Activated CD8-positive, alpha-beta memory T cell treated with anti-CD3 and anti-CD28 coated beads for 24 hours (primary cell): Measurements from ENCODE around the gene ECSIT.

Source experiments
- DNase-seq: peaks from one replicate; pipeline ENCODE4 v3.0.0-alpha.2; 2020

The ECSIT gene

DNA sequence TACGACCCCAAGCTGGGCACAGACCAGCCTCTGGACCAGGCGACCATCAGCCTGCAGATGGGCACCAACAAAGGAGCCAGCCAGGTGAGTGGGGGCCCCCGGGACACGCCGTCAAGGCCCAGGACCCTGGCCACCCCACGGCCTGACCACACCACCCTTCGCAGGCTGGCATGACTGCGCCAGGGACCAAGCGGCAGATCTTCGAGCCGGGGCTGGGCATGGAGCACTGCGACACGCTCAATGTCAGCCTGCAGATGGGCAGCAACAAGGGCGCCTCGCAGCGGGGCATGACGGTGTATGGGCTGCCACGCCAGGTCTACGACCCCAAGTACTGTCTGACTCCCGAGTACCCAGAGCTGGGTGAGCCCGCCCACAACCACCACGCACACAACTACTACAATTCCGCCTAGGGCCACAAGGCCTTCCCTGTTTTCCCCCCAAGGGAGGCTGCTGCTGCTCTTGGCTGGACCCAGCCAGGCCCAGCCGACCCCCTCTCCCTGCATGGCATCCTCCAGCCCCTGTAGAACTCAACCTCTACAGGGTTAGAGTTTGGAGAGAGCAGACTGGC, 20.5 kb upstream of the ECSIT start:
- DNase-seq = no peak

DNA sequence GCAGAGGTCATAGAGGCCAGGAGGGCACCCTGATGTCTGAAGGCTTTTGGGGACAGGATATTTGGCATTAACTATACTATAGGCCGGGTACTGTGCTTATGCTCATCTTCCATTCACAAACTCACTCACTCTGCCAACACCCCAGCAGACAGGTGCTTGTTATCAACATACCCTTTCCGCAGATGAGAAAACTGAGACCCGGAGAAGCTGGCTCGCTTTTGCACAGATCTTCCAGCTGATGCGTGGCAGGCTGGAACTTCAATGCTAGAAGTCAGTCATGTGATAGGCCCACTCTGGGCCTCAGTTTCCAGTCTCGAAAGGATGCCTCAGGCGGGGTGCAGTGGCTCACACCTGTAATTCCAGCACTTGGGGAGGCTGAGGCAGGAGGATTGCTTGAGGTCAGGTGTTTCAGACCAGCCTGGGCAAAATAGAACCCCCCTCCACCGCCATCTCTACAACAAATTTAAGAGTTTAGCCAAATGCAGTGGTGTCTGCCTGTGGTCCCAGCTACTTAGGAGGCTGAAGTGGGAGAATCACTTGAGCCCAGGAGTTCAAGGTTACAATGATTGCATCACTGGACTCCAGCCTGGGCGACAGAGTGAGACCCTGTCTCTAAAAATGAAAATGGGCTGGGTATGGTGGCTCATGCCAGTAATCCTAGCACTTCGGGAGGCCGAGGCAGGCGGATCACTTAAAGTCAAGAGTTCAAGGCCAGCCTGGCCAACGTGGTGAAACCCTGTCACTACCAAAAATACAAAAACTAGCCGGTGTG, 19.2 kb upstream of the ECSIT start:
- no peak for DNase-seq

GRCh38 chr19:11541238-11541637, 12.3 kb upstream of the ECSIT start:
- DNase-seq = no peak

GRCh38 chr19:11540645-11541044, 11.7 kb upstream of the ECSIT start:
- DNase-seq = no peak

- no peak for DNase-seq
These were observed 10.8 kb upstream of the ECSIT start for GRCh38 chr19:11539495-11540365.

GRCh38 chr19:11538232-11539036, 9.5 kb upstream of the ECSIT start, which contains the start of gene CNN1:
CNN1 (plus strand) TSS chr19:11538851; CDS start chr19:11538928, 77 bp downstream.
- DNase-seq = no peak

GRCh38 chr19:11535792-11536595, 7.1 kb upstream of the ECSIT start:
- DNase-seq = peak; percentile 96

DNA sequence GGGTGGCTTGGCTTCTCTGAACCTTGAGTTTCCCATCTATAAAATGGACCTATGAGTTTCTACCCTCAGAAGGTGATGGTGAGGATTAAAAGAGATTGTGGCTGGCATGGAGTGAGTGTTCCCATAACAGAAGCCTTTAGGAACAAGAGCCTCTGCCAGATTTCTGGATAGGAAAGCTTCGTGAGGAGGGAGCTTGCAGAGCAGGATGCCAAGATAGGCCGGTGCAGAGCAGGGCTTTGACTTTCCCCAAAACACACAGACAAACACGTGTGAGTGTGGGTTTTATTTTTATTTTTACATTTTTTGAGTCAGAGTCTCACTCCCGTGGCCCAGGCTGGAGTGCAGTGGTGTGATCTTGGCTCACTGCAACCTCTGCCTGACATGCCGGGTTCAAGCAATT, 6.0 kb upstream of the ECSIT start:
- no peak for DNase-seq

DNA sequence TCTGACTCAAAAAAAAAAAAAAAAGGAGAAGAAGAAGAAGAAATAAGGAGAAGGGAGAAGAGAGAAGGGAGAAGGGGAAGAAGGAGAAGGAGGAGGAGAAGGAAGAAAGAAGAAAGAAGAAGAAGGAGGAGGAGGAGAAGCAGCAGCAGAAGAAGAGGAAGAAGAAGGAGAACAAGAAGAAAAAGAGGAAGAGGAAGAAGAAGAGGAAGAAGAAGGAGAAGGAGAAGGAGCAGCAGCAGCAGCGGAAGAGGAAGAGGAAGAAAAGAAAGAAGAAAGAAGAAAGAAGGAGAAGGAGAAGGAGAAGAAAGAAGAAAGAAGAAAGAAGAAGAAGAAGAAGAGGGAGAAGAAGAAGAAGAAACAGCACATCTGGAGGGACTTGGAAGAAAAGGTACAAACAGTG, 5.6 kb upstream of the ECSIT start:
- no peak for DNase-seq

GRCh38 chr19:11530432-11530831, 1.5 kb upstream of the ECSIT start:
- no peak for DNase-seq

DNA sequence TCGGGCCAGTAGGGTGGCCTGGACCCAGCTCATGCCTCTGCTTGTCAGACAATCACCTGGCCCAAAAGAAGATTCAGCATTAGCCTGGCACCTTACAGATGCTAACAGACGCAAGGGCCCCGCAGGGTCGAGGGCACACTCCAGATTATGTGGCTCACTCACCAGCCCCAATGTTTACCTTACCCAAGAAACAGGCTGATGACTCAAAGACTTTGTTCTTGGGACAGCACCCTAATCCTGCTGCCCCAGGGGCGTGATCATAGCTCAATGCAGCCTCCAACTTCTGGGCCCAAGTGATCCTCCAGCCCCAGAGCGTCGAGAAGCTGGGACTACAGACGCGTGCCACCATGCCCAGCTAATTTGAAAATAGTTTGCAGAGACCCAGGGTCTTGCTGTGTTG, 9.8 kb downstream of the ECSIT start:
- no peak for DNase-seq

DNA sequence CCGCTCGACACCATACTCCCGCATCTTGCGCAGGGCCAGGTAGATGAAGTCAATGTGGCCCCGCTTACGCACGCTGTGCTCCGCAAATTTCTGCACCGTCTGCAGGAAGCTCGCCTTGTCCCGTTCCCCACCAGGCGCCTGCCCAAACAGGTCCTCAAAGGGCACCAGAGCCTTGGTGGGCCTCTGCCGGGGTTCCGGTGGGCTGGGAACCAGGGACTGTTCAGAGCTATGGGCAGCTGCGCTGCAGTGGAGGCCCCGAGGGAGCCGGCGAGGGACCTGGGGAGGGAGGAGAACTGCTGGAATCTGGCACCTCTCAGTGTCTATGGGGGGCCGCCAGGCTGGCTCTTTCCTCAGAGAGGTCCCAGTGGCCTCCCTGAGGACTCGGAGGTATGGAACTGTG, 15.0 kb downstream of the ECSIT start:
- DNase-seq = no peak

DNA sequence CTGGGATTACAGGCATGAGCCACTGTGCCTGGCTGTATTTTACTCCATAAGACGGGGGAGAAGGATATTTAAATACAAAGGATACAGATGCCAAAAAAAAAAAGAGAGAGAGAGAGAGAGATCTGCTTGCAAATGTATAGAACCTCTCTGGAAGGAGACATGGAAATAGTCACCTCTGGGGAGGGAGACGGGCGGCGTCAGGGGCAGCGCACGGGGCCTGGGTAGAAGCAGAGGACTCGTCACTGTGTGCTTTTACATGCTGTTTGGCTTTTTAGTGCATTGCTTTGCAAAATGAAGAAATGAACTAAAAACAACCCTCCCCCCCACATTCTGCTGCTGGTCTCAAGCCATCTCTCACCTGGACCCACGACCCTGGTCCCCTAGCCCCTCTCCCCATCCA, 18.5 kb downstream of the ECSIT start:
- DNase-seq = no peak

DNA sequence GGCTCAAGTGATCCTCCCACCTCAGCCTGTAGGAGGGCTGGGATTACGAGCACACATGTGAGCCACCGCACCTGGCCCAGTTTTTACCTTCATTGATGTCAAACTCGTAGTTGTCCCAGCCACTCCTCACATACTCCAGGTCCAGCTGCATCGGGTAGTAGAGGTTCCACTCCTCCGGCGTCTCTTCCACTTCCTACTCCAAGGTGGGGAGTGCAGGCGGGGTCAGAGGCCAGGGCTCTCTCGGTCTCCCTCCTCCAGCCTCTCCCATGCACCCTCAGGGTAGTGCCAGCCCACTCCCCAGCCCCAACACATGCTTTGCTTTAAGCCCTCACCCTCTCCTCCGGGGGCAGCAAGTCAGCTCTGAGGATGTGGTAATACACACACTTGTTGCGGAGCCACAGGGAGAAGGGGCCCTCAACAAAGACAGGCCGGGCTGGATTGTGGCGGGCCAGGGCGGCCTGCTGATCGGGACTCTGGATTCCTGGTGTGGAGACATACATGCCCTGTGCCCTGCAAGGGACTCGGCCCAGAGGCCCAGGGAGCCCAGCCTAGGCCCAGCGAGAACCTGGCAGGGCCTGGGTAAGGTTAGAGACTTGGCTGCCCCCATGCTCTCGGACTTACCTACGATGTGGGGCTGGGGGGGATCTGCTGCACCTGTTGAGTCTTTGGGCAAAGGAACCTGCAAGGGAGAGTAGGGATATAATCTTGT, 21.4 kb downstream of the ECSIT start:
- no peak for DNase-seq

GRCh38 chr19:11506967-11507366, 22.0 kb downstream of the ECSIT start:
- DNase-seq = no peak

DNA sequence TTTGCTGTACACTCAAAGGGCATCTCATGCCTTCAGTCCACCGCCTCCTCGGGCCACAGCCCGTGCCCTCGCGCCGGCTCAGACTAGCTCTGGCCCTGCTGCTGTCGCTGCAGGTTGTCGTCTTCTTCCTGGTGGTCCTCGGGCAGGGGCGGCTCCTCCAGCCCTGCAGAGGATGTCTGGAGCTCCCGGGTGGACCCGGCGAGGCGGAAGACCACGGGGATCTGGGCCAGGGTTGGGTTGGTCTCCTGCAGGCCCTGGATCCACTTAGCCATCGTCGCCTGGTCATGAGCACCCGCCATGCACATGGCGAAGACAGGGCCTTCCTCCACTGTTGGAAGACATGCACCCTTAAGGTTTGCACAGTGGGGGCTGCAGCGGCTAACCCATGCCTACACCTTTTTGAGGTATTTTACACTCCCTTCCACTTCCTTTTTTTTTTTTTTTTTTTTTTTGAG, 22.8 kb downstream of the ECSIT start:
- no peak for DNase-seq

GRCh38 chr19:11505504-11506100, 23.3 kb downstream of the ECSIT start, which contains the start of gene ZNF653:
ZNF653 (minus strand) TSS chr19:11505839; CDS start chr19:11505786, 53 bp downstream.
- peak; percentile 97 for DNase-seq

DNA sequence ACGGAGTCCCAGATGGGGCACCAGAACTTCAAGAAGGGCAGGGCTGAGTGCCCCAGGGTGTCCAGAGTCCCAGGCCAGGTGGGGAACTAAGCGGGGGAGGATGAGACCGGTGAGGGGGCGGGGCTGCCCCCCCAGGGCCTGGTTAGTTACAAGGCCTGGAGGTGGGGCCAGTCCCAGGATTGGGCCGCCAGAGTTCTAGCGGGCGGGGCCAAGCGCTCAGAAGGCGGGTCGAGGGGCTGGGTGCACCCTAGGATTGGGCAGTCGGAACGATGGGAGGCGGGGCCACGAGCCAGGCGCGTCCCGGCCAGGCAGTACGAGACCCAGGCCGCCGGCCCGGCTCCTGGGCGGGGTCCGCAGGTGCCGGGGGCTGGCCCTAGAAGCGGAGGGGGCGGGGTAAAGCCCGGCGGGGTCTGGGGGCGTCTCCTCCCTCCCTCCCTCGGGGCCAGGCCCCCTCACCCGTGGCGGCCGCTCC, 23.9 kb downstream of the ECSIT start:
- DNase-seq = peak; percentile 98

DNA sequence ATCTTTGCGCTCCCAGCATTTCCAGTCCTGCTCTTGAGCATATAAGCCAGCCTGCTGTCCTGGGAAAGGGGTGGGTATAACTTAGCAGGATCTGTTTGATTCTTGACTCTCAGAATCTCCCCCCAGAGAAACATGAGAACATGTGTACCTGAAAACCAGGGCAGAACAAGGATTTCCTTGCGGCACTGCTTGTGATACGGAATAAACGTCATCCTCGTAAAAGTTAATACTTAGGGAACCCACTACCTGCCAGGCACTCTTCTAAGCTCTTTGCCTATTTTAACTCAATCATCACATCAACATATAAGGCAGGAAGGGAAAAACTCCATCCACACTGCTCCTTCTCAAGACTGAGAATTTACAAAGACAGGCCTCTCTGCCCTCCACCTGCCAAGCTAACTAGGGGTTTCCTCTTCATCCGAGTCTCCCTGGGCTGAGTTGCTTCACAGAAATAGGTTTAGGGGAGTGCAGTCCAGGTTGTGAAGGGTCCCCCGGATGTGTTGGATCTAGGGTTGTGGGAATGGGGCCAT, 24.4 kb downstream of the ECSIT start:
- no peak for DNase-seq

- no peak for DNase-seq
These were observed 29.0 kb downstream of the ECSIT start for GRCh38 chr19:11499890-11500420.
